Renal cortical epithelial cell (primary cell): Measurements from ENCODE around the gene C19orf73. TPM values are rescaled to one million over a fixed set of nuclear protein-coding genes. Genes with fewer than 3 reads are reported as not detected.

ENCODE experiments used
- DNase-seq: peaks from one replicate; pipeline ENCODE4 v3.0.0-alpha.2; 2011; ENCODE audit warnings: low read depth
- total RNA-seq: library from RNA; depleted of rRNA; stranded (reverse); fragments of >200 nt; gene quantifications from 2 replicates; pipeline ENCODE4 v1.2.3, GENCODE V29; 2014

Gene C19orf73
- total RNA-seq, 1 donor from 2014 or later: 0.45 TPM

- DNase-seq: no peak
These were observed 17.8 kb downstream of the C19orf73 start for GRCh38 chr19:49101160-49101559.

DNA sequence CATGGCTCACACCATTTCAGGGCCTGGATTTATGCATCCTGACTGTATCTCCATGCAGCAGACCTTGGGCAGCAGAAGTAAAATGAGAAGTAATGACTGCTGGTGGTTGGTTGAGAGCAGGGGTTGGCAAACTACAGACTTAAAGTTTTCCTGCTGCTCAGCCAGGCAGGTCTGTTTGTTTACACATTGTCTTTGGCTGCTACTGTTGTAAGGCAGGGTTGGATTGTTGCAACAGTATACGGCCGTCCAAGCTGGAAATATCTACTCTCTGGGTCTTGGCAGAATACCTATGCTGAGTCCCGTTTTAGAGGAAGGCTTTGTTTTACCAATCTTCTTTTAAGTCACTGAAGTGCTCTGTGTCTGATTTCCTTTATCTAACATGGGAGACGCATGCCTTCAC, 20.1 kb downstream of the C19orf73 start:
- DNase-seq: no peak

- DNase-seq: peak; percentile 61
These were observed 21.3 kb downstream of the C19orf73 start for GRCh38 chr19:49097453-49098288.

DNA sequence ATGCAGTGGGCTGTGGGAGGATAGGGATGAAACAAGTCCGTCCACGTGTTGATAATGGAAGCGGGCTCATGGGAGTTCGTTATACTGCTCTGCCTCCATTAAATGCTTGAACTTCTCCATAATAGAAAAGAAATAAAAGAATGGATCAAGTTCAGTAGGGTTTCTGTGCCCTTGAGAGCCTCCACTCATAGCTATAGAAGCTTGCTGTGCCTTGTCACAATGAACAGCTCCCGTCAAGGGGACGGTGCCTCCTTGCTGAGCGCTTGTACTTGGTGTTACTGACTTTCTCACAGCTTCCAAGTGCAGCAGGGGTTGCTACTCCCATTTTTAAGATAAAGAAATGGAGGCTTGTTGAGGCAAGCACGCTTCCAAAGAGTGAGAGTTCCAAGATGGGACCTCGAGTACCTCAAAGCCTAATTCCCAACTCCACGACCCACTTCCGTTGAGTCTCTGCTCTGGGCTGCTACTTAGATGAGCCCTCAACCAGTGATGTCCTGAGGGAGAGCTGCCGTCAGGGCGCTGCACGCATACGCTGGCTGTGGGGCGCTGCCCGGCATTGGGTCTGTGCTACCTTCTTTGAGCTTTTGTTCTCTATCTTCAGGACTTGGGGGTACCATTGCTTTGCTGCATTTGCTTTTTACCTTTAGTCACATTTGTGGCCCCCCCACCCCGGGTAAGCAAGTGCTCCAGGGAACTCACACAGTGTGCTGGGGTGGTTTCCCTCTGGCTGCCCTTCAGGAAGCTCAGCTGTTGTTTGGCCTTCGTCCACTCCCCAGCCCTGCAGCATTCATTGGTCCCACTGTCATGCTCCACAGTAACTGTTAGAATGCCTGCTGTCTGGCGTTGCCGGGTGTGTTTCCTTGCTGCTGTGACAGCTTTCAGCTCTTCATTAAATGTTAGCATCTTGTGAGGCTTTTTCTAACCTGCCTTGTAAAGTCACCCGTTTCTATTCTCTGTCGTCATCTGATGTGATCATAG, 24.1 kb downstream of the C19orf73 start:
- DNase-seq: no peak

DNA sequence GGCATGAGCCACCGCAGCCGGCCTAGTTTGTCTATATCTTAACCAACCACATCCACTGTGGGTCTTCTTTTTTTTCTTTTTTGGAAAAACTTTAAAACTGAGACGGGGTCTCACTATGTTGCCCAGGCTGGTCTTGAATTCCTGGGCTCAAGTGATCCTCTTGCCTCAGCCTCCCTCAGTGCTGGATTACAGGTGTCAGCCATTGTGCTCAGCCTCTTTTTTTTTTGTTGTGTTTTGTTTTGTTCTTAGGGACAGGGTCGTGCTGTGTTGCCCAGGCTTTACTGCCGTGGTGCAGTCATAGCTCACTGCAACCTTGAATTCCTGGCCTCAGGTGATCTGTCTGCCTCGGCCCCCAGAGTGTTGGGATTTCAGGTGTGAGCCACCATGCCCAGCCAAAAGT, 26.3 kb downstream of the C19orf73 start:
- no peak for DNase-seq

- no peak for DNase-seq
These were observed 27.4 kb downstream of the C19orf73 start for GRCh38 chr19:49091391-49092038.

GRCh38 chr19:49086296-49086695, 32.6 kb downstream of the C19orf73 start:
- DNase-seq: no peak

GRCh38 chr19:49085868-49086232, 33.1 kb downstream of the C19orf73 start:
- DNase-seq: no peak

DNA sequence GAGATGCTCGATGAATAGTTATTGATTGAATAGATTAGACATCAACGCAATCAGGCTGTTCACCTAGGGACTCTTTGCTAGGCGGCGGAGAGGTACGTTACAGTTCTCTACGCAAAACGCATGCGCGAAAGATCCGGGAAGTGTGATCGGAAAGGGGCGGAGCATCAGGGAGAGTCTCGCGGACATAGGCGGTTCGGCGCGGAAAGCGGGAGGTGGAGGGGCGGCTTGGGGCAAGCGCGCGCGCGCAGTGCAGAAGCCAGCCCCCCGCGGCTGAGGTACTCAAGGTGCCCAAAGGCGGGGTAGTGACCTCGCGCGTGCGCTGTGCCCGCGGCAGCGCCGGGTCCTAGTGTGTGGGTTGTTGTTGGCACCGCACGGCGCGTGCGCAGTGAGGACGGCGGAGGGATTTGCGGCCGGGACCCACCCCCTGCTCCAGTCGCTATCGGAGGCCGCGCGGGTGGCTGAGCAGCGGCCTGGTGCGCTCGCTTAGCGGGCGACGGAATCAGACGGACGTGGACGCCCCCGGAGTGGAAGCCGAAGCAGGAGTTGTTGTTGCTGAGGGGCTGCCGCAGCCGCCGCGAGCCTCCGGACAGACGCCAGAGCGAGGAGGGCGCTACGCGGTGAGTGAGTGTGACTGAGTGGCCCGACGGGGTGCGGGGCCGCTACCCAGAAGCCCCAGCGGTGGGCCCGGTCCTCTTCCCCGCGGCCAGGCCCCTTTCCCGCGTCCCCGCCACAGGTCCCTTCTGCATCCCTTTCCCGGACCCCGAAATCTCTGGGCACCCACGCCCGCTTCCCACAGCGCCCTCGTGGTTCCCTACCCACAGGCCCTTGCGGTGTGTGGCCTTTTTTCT, 33.7 kb downstream of the C19orf73 start, which contains the start of gene SNRNP70:
SNRNP70 (plus strand) TSS at position 432 of the 848 bp plus-strand sequence. CDS start 964 bp downstream, outside the sequence.
- peak; percentile 94 for DNase-seq

GRCh38 chr19:49084206-49085019, 34.5 kb downstream of the C19orf73 start:
- DNase-seq: no peak

DNA sequence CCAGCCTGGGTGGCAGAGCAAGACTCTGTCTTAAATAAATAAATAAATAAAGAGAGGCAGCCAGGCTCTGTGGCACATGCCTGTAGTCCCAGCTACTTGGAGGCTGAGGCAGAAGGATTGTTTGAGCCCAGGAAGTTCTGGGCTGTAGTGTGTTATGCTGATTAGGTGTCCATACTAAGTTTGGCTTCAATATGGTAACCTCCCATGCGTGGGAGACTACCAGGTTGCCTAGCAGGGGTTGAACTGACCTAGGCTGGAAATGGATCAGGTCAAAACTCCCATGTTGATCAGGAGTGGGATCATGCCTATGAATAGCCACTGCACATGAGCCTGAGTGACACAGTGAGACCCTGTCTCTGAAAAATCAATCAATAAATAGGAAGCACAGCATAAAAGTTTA, 37.7 kb downstream of the C19orf73 start:
- DNase-seq: no peak

- DNase-seq: no peak
These were observed 38.6 kb downstream of the C19orf73 start for GRCh38 chr19:49080392-49080791.

- DNase-seq: peak; percentile 67
These were observed 44.1 kb downstream of the C19orf73 start for GRCh38 chr19:49074869-49075268.

DNA sequence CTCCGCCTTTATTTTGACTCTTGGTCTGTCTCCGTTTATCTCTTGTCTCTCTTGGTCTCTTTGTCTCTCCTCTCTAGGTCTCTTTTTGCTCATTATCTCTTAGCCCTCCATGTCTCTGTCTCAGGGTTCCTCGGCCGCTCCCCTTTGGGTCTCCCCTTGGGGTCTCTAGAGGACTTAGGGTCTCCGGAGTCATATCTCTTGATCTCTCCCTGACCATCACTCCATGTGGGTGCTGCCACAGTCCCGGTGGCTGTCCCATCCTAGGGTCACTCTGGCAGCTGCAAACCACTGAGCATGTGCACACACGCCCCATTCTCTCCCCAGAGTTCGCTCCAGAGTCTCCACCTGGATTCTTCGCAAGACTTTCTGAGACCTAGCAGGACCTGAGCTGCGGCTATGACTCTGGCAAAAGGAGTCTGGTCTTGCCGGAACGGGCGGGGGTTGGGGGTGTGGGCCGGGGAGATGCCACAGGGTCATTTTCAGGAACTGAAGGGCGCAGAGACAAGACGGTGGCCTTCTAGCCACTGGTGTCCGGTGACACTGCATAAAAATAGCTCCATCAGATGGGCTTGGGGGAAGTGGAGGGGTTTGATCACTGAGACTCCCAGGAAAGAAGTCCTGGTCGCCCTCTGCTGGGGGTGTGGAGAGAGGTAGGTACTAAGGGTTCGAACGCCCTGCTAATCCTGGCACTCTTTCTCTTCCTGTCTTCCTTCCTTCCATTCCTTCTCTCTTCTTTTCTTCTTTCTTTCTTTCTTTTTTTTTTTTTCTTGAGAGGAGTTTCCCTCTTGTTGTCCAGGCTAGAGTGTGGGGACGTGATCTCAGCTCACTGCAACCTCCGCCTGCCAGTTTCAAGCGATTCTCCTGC, 45.2 kb downstream of the C19orf73 start:
- DNase-seq: no peak

DNA sequence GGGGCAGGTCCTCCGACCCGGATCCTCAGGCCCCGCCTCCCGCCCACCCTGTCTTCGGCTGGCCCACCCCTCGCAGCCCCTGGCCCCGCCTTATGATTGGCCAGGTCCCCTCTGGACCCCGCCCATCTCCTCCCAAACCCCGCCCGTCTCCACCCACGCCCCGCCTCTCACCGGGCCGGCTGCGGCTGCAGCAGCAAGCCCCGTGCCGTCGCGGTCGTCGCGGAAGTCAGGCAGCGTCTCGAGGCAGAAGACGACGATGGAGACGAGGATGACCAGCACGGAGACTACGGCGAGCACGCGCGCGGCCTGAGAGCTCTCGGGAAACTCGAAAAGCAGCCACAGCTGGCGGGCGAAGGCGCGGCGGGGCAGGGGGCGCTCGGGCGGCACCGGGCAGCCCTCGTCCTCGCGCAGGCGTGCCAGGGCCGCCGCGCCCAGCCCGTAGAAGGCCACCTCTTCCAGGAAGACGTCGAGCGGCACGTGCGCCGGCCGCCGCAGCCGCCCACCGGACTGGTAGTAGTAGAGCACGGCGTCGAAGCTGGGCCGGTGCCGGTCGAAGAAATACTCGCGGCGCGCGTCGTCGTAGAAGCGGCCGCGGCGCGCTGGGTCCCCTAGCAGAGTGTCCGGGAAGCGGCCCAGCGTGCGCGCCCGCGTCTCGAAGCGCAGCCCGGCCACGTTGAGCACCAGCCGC, 46.9 kb downstream of the C19orf73 start:
- DNase-seq: no peak

DNA sequence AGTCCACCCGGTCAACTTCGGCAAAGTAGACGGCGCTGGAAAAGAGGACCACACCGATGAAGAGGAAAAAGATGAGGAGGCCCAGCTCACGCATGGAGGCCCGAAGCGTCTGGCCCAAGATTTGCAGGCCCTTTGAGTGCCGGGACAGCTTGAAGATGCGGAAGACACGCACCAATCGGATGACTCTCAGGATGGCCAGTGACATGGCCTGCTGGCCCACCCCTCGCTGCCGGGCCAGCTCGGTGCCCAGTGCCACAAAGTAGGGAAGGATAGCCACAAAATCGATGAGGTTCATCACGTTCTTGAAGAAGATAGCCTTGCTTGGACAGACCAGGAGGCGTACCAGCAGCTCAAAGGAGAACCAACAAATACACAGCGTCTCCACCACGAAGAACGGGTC, 48.5 kb downstream of the C19orf73 start:
- no peak for DNase-seq

GRCh38 chr19:49069026-49069425, 49.9 kb downstream of the C19orf73 start:
- DNase-seq: no peak
